HG02884 (cell line): ENCODE measurements around the gene DNLZ.

Source experiments
- ATAC-seq: cut with Tn5 transposase; IDR thresholded peaks from one replicate; pipeline ENCODE4 v1.9.1; 2021; ENCODE audit warnings: mild to moderate bottlenecking, moderate library complexity; ENCODE audit not compliant: unreplicated experiment

The DNLZ gene

GRCh38 chr9:136333486-136333885 lies 30.1 kb downstream of the DNLZ start:
- no peak for ATAC-seq

GRCh38 chr9:136333045-136333444 lies 30.5 kb downstream of the DNLZ start:
- ATAC-seq: no peak

GRCh38 chr9:136332482-136332983 lies 31.0 kb downstream of the DNLZ start:
- no peak for ATAC-seq

GRCh38 chr9:136331556-136332481 lies 31.7 kb downstream of the DNLZ start:
- ATAC-seq: no peak

GRCh38 chr9:136331030-136331429 lies 32.5 kb downstream of the DNLZ start:
- no peak for ATAC-seq

- no peak for ATAC-seq
Observed at GRCh38 chr9:136330406-136330990, 33.0 kb downstream of the DNLZ start.

GRCh38 chr9:136329636-136330405 lies 33.7 kb downstream of the DNLZ start:
- no peak for ATAC-seq

GRCh38 chr9:136329211-136329627 lies 34.3 kb downstream of the DNLZ start:
- ATAC-seq: no peak

- no peak for ATAC-seq
Observed at GRCh38 chr9:136328622-136329041, 34.9 kb downstream of the DNLZ start.

GRCh38 chr9:136328011-136328621 lies 35.4 kb downstream of the DNLZ start:
- ATAC-seq: no peak

GRCh38 chr9:136327304-136327974 lies 36.1 kb downstream of the DNLZ start, which contains the start of gene GPSM1:
Gene GPSM1, plus strand, starts transcription at chr9:136327539. Its CDS starts 157 bp downstream, at chr9:136327696.
- ATAC-seq: no peak

- no peak for ATAC-seq
Observed at GRCh38 chr9:136326761-136327303, 36.7 kb downstream of the DNLZ start.

- no peak for ATAC-seq
Observed at GRCh38 chr9:136326061-136326760, 37.3 kb downstream of the DNLZ start.

GRCh38 chr9:136325358-136325757 lies 38.2 kb downstream of the DNLZ start:
- no peak for ATAC-seq

- ATAC-seq: no peak
Observed at GRCh38 chr9:136324501-136325300, 38.8 kb downstream of the DNLZ start.

- no peak for ATAC-seq
Observed at GRCh38 chr9:136323371-136323789, 40.2 kb downstream of the DNLZ start.

- ATAC-seq: no peak
Observed at GRCh38 chr9:136322756-136323330, 40.7 kb downstream of the DNLZ start.

- no peak for ATAC-seq
Observed at GRCh38 chr9:136321561-136321960, 42.0 kb downstream of the DNLZ start.
